GM18498 (cell line): ENCODE results near the gene PNPO.
"Not testable (repeated sequence)": the region's sequence is repeated elsewhere in the genome, so short reads cannot be mapped to it uniquely, and the experiment has no call there.

Experiments used
- ATAC-seq: cut with Tn5 transposase; IDR thresholded peaks from one replicate; pipeline ENCODE4 v1.9.1; 2021; ENCODE audit warnings: mild to moderate bottlenecking, moderate library complexity; ENCODE audit not compliant: unreplicated experiment

PNPO gene

GRCh38 chr17:47970725-47971499 is 29.5 kb downstream of the PNPO start, which contains the start of gene CDK5RAP3:
Gene CDK5RAP3, plus strand, starts transcription at chr17:47971113. Its CDS starts 34 bp downstream, at chr17:47971147.
- peak; percentile 96 for ATAC-seq

- no peak for ATAC-seq
Measured at GRCh38 chr17:47973541-47973940, 32.2 kb downstream of the PNPO start.

GRCh38 chr17:47975189-47975822 is 33.9 kb downstream of the PNPO start:
- ATAC-seq = no peak

- no peak for ATAC-seq
Measured at GRCh38 chr17:47975823-47976205, 34.4 kb downstream of the PNPO start.

GRCh38 chr17:47978324-47978723 is 37.0 kb downstream of the PNPO start:
- ATAC-seq = no peak

GRCh38 chr17:47980541-47980940 is 39.2 kb downstream of the PNPO start:
- ATAC-seq = no peak

GRCh38 chr17:47981462-47981861 is 40.1 kb downstream of the PNPO start:
- ATAC-seq = no peak

GRCh38 chr17:47982091-47982617 is 40.8 kb downstream of the PNPO start:
- no peak for ATAC-seq

GRCh38 chr17:47982645-47983390 is 41.4 kb downstream of the PNPO start:
- no peak for ATAC-seq

GRCh38 chr17:47983492-47984223 is 42.3 kb downstream of the PNPO start:
- no peak for ATAC-seq

GRCh38 chr17:47986520-47986919 is 45.1 kb downstream of the PNPO start:
- no peak for ATAC-seq

GRCh38 chr17:47987240-47987835 is 46.0 kb downstream of the PNPO start:
- ATAC-seq = no peak

GRCh38 chr17:47988445-47988844 is 47.1 kb downstream of the PNPO start:
- ATAC-seq = not testable (repeated sequence)

GRCh38 chr17:47989159-47989558 is 47.8 kb downstream of the PNPO start:
- ATAC-seq = no peak

- ATAC-seq = no peak
Measured at GRCh38 chr17:47989700-47990099, 48.3 kb downstream of the PNPO start.

GRCh38 chr17:47990962-47991731 is 49.8 kb downstream of the PNPO start:
- ATAC-seq = no peak

- no peak for ATAC-seq
Measured at GRCh38 chr17:47992216-47992615, 50.8 kb downstream of the PNPO start.

GRCh38 chr17:47993031-47993564 is 51.7 kb downstream of the PNPO start:
- ATAC-seq = no peak

- no peak for ATAC-seq
Measured at GRCh38 chr17:47993964-47994363, 52.6 kb downstream of the PNPO start.
